Measurements from ENCODE around the gene EGFL8. TPM values are rescaled to one million over a fixed set of nuclear protein-coding genes. Genes with fewer than 3 reads are reported as not detected.

Gene EGFL8
- 0.34 and 1.3 TPM in 2 replicates for total RNA-seq

GRCh38 chr6:32164295-32164694 lies at the start of gene EGFL8:
Gene EGFL8, plus strand, starts transcription at chr6:32164595. Its CDS starts 1,571 bp downstream, at chr6:32166166.

DNA sequence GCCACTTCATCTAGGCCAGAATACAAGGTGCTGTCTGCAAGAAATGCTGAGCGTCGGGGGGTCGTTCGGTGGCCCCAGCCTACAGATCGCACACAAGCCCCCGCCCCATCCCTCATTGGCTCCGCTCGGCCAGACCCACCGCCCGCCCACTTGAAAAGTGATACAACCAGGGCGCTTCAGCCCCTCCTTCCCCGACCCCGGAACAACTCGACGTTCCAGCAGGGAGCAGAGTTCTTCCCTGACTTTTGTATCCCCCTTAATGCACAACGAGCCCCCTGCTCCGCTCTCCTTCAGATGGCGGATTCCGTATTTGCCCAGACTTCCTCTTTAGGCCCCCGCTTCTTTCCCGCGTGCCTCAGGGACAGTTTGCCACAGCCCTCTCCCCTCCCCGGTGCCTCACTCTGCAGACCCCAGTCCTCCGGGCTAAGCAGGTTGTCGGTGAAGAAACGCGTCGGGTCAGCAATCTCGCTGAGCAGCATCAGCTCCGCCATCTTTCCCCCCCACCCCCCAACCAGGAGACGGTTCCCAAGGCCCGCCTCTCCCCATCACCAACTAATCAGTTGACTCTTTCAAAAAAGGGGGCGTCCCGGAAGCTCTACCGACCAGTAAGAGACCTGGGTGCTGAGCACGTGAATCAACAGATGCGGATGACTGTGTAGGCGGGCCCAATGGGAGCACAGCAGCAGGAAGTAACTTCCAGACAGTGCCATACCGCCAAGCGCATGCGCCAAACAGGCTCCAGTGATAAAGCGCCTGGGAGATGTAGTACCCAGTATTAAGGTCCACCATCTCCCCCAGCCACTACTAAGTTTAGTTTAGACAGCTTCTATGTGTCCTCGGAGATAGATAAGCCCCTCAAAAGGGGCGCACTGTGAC lies 36.4 kb upstream of the EGFL8 start, which contains the start of gene ATF6B:
ATF6B (minus strand) TSS at position 530 of the 876 bp plus-strand sequence; CDS start at position 491, 39 bp downstream.

DNA sequence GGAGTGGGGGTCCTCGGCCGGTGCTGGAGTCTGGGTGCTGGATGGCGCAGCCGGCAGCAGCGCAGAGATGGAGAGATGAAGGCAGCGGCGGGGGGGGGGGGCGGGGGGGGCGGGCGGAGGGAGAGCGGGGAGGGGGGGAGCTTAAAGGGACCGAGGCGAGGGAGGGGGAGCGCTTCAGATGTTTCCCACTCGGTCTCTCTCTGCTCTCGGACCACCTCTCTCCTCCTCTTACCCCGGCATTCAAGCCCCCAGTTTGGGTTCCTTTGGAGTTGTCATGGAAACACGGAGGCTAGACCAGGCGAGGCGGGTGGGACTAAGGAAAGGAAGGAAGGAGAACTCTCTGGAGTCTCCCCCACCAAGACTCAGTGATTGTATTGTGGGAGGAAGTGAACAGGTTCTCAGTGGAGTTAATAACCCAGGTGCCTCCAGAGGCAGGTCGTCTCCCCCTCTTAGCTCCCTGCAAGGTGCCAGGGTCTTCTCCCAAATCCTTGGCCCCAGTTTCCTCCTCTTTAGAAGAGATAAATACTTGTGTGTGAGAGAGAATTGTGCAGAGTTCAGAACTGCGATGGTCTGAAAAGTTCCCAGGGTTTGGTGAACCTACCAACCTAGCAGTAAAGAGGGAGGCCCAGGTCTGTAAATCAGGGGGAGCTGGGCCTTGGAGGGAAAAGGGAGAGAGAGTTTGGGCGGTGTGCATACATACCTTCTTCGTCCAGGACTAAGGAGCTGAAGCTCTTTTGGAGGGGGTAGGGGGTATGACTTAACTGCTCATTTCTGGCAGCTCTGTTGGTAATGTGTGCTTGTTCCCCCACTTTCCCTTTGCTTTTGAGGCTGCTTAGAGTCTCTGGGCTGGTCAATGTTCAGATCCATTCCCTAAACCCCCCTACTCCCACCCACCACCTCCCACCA lies 12.3 kb upstream of the EGFL8 start, which contains the start of gene PRRT1:
PRRT1 (minus strand) TSS at position 77 of the 906 bp plus-strand sequence. CDS start 112 bp downstream, outside the sequence.

DNA sequence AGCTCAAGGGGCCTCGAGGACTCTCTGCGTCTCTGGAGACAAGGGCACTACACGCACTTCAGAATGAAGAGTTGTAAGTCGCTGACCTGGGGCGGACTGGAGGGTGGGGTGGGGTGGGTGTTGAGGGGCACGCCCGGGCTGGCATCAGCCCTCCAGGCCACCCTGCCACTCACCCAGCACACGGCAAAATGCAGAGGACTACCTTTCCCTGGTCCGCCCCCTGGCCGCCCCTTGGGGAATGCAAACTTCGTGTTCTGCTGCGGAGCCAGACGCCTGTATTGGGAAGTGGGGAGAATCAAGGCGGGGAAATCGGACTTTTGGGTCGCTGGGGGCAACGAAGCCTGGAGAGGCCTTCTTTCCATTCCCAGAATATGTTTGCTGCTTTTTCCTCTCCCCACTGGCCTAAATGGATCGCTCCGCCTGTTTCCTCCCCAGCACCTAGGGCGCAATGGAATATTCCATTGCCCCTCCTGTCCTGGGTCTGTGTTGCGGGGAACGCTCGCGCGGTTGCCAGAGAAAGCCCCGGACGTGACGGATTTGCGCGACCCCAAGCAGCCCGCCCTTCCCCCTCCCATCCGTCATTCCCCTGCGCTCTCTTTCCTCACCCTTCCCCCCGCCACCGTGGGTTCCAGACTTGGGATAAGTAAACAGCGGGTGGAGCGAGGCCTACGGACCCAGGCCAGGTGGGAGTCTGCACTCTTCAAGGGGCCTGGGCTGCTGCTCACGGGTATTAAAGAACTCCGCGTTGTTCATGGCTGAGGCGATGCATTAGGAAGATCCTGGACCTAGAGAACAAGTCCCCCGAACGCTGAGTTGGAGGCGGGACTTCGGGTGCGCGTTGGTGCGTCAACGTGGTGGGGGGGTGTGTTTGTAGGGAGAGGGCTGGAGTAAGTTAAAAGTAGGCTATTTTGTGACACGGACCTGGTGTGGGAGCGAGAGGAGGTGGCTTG lies 10.6 kb upstream of the EGFL8 start, which contains the start of gene PPT2:
PPT2 (plus strand) TSS at position 578 of the 950 bp plus-strand sequence. CDS start 454 bp downstream, outside the sequence.

DNA sequence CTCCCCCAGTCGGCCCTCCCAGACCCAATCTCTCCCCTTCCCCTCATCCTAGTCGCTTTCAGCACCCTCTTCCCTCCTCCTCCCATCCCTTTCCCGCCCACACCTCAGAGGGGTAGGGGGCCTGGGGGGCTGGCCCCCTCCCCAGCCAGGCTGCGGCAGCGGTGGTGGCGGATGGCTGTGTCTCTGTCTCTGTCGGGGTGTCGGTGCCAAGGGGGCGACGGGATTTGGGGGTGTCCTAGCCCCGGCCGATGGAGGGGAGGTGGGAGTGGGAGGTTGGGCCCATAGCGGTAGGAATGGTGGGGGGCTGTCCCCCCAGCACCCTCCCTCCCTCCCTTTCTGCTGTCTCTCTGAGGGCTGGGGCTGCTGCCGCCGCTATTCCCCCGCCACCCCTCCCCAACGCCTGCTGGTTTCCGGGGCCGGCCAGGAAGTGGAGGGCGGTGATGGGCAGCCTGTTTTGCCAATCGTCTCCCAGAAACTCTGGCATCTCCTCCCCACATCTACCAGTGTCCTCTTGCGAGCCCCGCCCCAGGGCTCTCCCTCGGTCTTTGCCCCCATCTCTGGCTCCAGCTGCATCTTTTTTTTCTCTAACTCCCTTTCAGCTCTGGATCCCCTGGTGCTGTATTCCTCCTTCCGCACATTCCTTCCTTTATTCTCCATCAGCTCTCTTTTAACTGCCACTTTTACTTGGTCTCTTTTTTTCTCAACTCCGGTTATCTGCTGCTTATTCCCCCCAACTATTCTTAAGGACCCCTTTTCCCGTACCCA lies 11.5 kb downstream of the EGFL8 start, which contains the start of gene AGPAT1:
AGPAT1 (minus strand) TSS at position 374 of the 765 bp plus-strand sequence. CDS start 4,588 bp downstream, outside the sequence.

GRCh38 chr6:32177788-32178546 lies 13.6 kb downstream of the EGFL8 start, which contains the start of gene RNF5:
Gene RNF5, plus strand, starts transcription at chr6:32178405. Its CDS starts 107 bp downstream, at chr6:32178512.

DNA sequence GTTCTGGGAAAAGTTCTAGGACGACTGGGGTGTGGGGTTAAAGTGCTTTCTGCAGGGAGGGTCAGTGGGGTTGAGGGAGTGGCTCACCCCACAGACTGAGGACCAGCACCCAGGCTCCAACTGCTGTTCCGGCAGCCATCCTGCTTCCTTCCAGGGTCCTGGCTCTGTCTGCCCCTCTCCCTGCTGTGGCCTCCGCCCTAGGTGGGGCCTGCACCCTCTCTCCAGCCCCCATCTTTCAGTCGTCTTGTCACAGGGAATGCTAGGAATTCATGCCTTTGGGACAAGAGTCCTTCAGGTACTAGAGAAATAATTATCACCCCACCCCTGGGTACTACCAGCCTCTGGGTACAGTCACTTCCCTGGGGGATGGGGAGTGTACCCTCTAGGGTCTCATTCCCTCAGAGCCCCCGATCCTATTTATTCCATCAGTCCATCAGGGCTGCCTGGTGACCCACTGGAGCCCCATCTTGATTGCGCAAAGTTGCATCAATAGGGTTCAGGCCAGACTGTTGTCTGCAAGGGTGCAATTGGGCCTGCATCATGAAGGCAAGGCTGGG lies 19.8 kb downstream of the EGFL8 start, which contains the start of gene AGER:
AGER (minus strand) TSS at position 170 of the 557 bp plus-strand sequence; CDS start at position 139, 31 bp downstream.

GRCh38 chr6:32190054-32190851 lies 25.9 kb downstream of the EGFL8 start, which contains the start of gene PBX2:
Gene PBX2, minus strand, starts transcription at chr6:32190202. Its CDS starts 287 bp downstream, at chr6:32189915.

GRCh38 chr6:32192608-32193039 lies 28.2 kb downstream of the EGFL8 start, which contains the start of gene GPSM3:
Gene GPSM3, minus strand, starts transcription at chr6:32192643. Its CDS starts 130 bp downstream, at chr6:32192513.

Other genes with a start within 250 kb of the EGFL8 start
- gene C2, start 236.9 kb upstream of the EGFL8 start, total RNA-seq, result 0.71 and 1.0 TPM in 2 replicates
- gene CFB, start 218.5 kb upstream of the EGFL8 start, total RNA-seq, result 1.7 and 11.2 TPM in 2 replicates
- gene NELFE, start 205.6 kb upstream of the EGFL8 start, total RNA-seq, result 109 and 155 TPM in 2 replicates
- 49.6 and 62.5 TPM in 2 replicates for gene SKIC2, start 205.4 kb upstream of the EGFL8 start, total RNA-seq
- 10.0 and 10.9 TPM in 2 replicates for gene DXO, start 192.5 kb upstream of the EGFL8 start, total RNA-seq
- 1.3 and 1.4 TPM in 2 replicates for gene C4A, start 182.5 kb upstream of the EGFL8 start, total RNA-seq
- gene C4B, start 149.8 kb upstream of the EGFL8 start, total RNA-seq, result 2.1 TPM in 2 replicates
- 0.28 TPM in 1 of 2 replicates, not detected in the other for gene CYP21A2, start 126.2 kb upstream of the EGFL8 start, total RNA-seq
- 1.0 and 2.1 TPM in 2 replicates for gene TNXB, start 55.3 kb upstream of the EGFL8 start, total RNA-seq
- 11.6 and 20.2 TPM in 2 replicates for gene ATF6B, start 36.3 kb upstream of the EGFL8 start, total RNA-seq
- gene FKBPL, start 34.3 kb upstream of the EGFL8 start, total RNA-seq, result 3.7 and 5.5 TPM in 2 replicates
- not detected in 2 replicates for gene PRRT1, start 12.7 kb upstream of the EGFL8 start, total RNA-seq
- 6.8 and 8.5 TPM in 2 replicates for gene PPT2, start 10.5 kb upstream of the EGFL8 start, total RNA-seq
- 7.5 and 19.6 TPM in 2 replicates for gene AGPAT1, start 11.5 kb downstream of the EGFL8 start, total RNA-seq
- gene RNF5, start 13.8 kb downstream of the EGFL8 start, total RNA-seq, result 14.6 and 29.7 TPM in 2 replicates
- gene AGER, start 19.7 kb downstream of the EGFL8 start, total RNA-seq, result 0.14 and 0.34 TPM in 2 replicates
- gene PBX2, start 25.6 kb downstream of the EGFL8 start, total RNA-seq, result 25.3 and 39.5 TPM in 2 replicates
- 0.71 and 1.0 TPM in 2 replicates for gene GPSM3, start 28.0 kb downstream of the EGFL8 start, total RNA-seq
- gene NOTCH4, start 59.5 kb downstream of the EGFL8 start, total RNA-seq, result 0.28 and 0.34 TPM in 2 replicates
- gene TSBP1, start 207.3 kb downstream of the EGFL8 start, total RNA-seq, result not detected in 2 replicates
- gene BTNL2, start 242.6 kb downstream of the EGFL8 start, total RNA-seq, result 0.34 TPM in 1 of 2 replicates, not detected in the other

Data from nasal cavity respiratory epithelium epithelial cell of viscerocranial mucosa (primary cell).